GM12865 (cell line): Measurements from ENCODE around the gene TRNP1.
"Not testable (repeated sequence)": the region's sequence is repeated elsewhere in the genome, so short reads cannot be mapped to it uniquely, and the experiment has no call there.

ENCODE experiments used
- DNase-seq: peaks from one replicate; pipeline ENCODE4 v3.0.0; 2010; ENCODE audit warnings: low read depth
- H3K4me3 ChIP-seq: 2 replicates; pipeline ENCODE4 v1.5.1; 2011; ENCODE audit warnings: mild to moderate bottlenecking, low read depth, low read length, control low read depth
- CTCF ChIP-seq: IDR thresholded peaks from 2 replicates; pipeline ENCODE4 v1.5.1; 2011; ENCODE audit warnings: low read length, control low read depth, low read depth, inconsistent platforms; ENCODE audit not compliant: insufficient read depth; ENCODE audit errors: missing control alignments

TRNP1 gene

GRCh38 chr1:26984291-26984690 is 9.2 kb upstream of the TRNP1 start:
- TF ChIP-seq CTCF: no peak
- DNase-seq: no peak
- H3K4me3 ChIP-seq: no peak overlapping the region

- no peak for DNase-seq
- no peak for TF ChIP-seq CTCF
- no peak overlapping the region for H3K4me3 ChIP-seq
These were observed 6.8 kb upstream of the TRNP1 start for GRCh38 chr1:26986658-26987057.

- DNase-seq: not testable (repeated sequence)
These were observed 3.9 kb upstream of the TRNP1 start for GRCh38 chr1:26989403-26990109.

GRCh38 chr1:26991310-26992116 is 2.0 kb upstream of the TRNP1 start:
- peak; percentile 38 for DNase-seq
- H3K4me3 ChIP-seq: no peak overlapping the region
- no peak for TF ChIP-seq CTCF

More at GRCh38 chr1:26989403-26990109, 3.9 kb upstream of the TRNP1 start:
- H3K4me3 ChIP-seq: not testable (repeated sequence)

GRCh38 chr1:26994020-26994786 is 711 bp downstream of the TRNP1 start:
- peak overlapping the region; percentile 41; the same call in 1 of the 2 replicates for H3K4me3 ChIP-seq
- TF ChIP-seq CTCF: no peak
- DNase-seq: peak; percentile 26

- H3K4me3 ChIP-seq: no peak overlapping the region
- no peak for DNase-seq
- TF ChIP-seq CTCF: no peak
These were observed 1.5 kb downstream of the TRNP1 start for GRCh38 chr1:26994787-26995517.

- H3K4me3 ChIP-seq: no peak overlapping the region
- TF ChIP-seq CTCF: no peak
- no peak for DNase-seq
These were observed 2.5 kb downstream of the TRNP1 start for GRCh38 chr1:26996024-26996423.
